ENCODE data around the gene CNDP2.

GRCh38 chr18:74480149-74480651 is 16.0 kb upstream of the CNDP2 start:
- TF ChIP-seq EZH2phosphoT487 (IDR thresholded peaks at IDR 0.05; ENCODE audit: insufficient read depth, low read depth) (no peak), EZH2 (IDR thresholded peaks at IDR 0.05; ENCODE audit: insufficient read depth, poor library complexity, severe bottlenecking) (no peak)
